HG03025 (cell line): ENCODE results near the gene TFF2.

Experiments used
- ATAC-seq: cut with Tn5 transposase; IDR thresholded peaks from one replicate; pipeline ENCODE4 v1.9.1; 2021; ENCODE audit warnings: mild to moderate bottlenecking, moderate library complexity; ENCODE audit not compliant: unreplicated experiment, low FRiP score

The TFF2 gene

GRCh38 chr21:42308914-42309752 lies 41.7 kb downstream of the TFF2 start:
- no peak for ATAC-seq

GRCh38 chr21:42308161-42308913 lies 42.5 kb downstream of the TFF2 start:
- no peak for ATAC-seq

GRCh38 chr21:42307106-42307505 lies 43.7 kb downstream of the TFF2 start:
- no peak for ATAC-seq

GRCh38 chr21:42306366-42307035 lies 44.3 kb downstream of the TFF2 start:
- no peak for ATAC-seq

- no peak for ATAC-seq
Observed at GRCh38 chr21:42305707-42306147, 45.1 kb downstream of the TFF2 start.

GRCh38 chr21:42304556-42305454 lies 46.0 kb downstream of the TFF2 start:
- ATAC-seq, result no peak

GRCh38 chr21:42303443-42303842 lies 47.4 kb downstream of the TFF2 start:
- no peak for ATAC-seq

GRCh38 chr21:42302794-42303193 lies 48.0 kb downstream of the TFF2 start:
- no peak for ATAC-seq

GRCh38 chr21:42302076-42302650 lies 48.6 kb downstream of the TFF2 start:
- no peak for ATAC-seq

GRCh38 chr21:42301371-42302075 lies 49.3 kb downstream of the TFF2 start:
- ATAC-seq, result no peak

GRCh38 chr21:42300956-42301355 lies 49.8 kb downstream of the TFF2 start:
- ATAC-seq, result no peak

GRCh38 chr21:42300045-42300583 lies 50.7 kb downstream of the TFF2 start:
- no peak for ATAC-seq

GRCh38 chr21:42299324-42300044 lies 51.3 kb downstream of the TFF2 start:
- ATAC-seq, result no peak

- ATAC-seq, result no peak
Observed at GRCh38 chr21:42298657-42299056, 52.1 kb downstream of the TFF2 start.

- no peak for ATAC-seq
Observed at GRCh38 chr21:42298237-42298636, 52.6 kb downstream of the TFF2 start.

GRCh38 chr21:42297377-42297776 lies 53.4 kb downstream of the TFF2 start:
- no peak for ATAC-seq

- no peak for ATAC-seq
Observed at GRCh38 chr21:42296501-42296900, 54.3 kb downstream of the TFF2 start.
